ENCODE data around the gene ARHGAP4.
A peak's percentile ranks its signal among the peaks of the same experiment; 100 is the strongest.

Gene ARHGAP4

GRCh38 chrX:153903238-153903980 is 22.7 kb downstream of the ARHGAP4 start:
- DNase-seq, result no peak

DNA sequence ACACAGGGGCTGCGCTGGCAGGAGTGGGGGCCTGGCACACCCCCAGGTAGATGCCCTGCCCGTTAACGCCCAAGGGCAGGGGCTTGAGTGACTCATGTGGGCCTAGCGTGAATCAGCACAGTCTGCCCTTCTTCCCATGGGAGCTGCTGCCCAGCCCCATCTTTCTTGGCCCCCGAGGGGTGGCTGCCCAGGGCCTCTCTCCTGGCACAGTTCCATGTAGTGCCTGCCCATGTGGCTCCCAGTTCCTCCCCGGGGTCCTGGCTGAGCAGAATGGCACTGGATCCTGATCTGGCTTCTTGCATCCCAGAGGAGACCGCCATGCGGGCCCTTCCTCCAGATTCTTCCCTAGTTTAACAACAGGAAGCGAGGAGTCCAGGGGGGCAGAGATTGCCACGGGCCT is 23.7 kb downstream of the ARHGAP4 start:
- no peak for DNase-seq

DNA sequence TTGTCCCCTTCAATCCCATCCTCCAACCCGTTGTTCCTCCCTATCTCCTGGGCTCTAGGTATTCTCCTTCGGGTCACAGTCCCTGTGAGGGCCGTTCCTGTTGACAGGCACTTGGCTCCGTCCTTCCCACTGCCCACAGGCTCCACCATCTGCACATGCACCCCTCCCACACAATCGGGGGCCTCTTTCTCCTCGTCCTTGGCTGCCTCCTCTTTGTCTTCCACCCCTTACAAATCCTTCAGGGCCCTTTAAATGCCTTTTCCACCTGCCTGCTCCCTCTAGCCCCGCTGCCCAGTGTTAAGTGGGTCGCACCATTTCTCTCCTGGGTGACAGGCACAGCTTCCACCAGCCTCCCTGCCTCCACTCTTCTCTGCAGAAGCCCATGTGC is 24.3 kb downstream of the ARHGAP4 start:
- DNase-seq, result no peak

GRCh38 chrX:153900831-153901752 is 25.0 kb downstream of the ARHGAP4 start:
- peak; percentile 77 for DNase-seq

DNA sequence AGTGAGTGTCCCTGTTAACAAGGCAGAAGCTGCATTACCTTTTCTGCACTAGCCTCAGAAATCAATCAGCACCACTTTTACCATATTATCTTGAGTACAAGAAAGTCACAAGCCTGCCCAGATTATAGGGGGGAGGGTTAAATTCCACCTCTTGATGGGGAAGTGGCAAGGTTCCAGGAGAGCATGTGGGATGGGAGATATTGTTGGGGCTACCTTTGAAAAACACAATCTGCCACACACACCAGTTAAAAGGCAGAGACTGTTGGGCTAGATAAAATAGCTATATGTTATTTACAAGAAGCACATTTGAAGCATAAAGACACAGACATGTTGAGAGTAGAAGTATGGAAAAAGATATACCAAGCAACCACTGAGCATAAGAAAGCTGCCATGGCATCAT is 28.2 kb downstream of the ARHGAP4 start:
- no peak for DNase-seq

DNA sequence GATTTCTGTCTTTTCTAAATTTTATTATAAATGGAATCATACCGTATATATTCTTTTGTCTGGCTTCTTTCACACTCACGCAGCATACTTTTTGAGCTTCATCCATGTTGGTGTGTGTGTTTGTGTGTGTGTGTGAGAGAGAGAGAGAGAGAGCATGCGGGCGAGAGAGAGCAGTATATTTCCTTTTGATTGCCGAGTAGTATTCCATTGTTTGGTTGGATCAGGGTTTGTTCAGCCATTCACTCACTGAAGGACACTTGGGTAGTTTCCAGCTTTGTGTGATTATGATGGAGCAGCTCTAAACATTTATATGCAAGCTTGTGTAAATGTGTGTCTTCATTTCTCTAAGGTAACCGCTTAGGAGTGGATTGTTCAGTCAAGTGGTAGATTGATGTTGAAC is 36.9 kb downstream of the ARHGAP4 start:
- DNase-seq, result no peak

- no peak for DNase-seq
Observed at GRCh38 chrX:153888344-153888743, 37.7 kb downstream of the ARHGAP4 start.

- no peak for DNase-seq
Observed at GRCh38 chrX:153887385-153887784, 38.7 kb downstream of the ARHGAP4 start.

DNA sequence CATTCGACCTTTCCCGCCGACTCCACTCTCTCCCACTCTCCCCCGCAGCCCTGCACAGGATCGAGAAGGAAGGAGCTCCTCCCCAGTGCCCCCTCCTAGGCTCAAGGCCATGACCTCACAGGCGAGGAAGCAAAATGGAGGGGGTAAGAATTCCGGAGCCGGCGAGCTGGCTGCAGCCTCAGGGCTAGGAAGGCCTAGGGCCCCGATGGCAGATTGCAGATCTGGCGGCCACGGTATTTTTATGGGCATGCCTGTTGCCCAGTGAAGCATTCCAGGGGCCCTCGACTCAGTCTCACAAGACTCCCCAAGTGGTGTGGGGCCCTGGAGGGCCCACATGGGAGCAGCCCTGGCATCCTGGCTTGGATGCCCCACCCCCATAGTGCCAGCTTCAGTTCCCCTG is 39.1 kb downstream of the ARHGAP4 start:
- DNase-seq, result no peak

DNA sequence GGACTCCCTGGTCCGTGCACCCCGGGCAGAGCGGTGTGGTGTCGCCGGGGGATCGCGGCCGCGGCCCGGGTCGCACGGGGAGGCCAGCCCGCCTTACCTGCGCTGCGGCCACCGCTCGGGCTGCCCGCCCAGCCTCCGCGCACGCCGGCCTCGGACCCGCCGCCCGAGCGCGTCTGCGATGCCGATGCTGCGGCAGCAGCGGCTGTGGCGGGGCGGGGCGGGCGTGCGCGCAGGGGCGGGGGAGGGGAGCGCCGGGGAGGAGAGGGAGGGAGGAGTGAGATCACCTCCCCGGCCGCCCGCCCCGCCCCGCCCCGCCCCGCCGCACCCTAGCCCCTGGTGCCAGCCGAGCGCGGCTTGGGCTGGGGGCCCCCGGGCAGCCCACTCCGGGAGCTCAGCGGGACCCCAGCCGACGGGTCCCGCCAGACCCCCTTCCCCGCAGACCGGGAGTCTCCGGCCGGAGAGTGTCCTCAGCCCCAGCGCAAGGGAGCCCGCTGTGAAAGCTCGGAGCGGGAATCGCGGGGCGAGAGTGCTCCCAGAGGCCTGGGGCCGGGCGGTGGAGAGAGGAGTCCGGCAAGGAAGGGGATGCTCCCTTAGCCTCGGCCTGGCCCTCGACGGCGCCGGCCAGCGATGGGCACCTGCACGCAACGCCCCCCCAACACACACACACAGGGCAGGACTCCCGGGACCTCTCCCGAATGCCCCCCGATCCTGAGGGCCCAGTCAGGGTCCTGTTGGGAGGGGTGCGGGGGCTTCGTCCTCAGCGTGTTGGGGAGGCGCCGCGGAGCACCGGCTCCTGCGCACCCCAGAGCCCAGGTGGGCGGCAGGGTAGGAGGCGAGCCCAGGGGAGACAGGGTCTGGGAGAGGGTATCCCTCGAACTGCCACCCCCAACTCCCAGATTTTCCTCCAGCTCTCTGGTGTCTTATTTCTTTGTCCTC is 39.8 kb downstream of the ARHGAP4 start, which contains the start of gene L1CAM:
Gene L1CAM (minus strand): TSS at position 206 of the 936 bp plus-strand sequence. CDS start 10,337 bp downstream, outside the sequence.
- no peak for DNase-seq

GRCh38 chrX:153885208-153885787 is 40.8 kb downstream of the ARHGAP4 start:
- no peak for DNase-seq

- DNase-seq, result no peak
Observed at GRCh38 chrX:153884590-153884989, 41.5 kb downstream of the ARHGAP4 start.

- no peak for DNase-seq
Observed at GRCh38 chrX:153884136-153884535, 41.9 kb downstream of the ARHGAP4 start.

DNA sequence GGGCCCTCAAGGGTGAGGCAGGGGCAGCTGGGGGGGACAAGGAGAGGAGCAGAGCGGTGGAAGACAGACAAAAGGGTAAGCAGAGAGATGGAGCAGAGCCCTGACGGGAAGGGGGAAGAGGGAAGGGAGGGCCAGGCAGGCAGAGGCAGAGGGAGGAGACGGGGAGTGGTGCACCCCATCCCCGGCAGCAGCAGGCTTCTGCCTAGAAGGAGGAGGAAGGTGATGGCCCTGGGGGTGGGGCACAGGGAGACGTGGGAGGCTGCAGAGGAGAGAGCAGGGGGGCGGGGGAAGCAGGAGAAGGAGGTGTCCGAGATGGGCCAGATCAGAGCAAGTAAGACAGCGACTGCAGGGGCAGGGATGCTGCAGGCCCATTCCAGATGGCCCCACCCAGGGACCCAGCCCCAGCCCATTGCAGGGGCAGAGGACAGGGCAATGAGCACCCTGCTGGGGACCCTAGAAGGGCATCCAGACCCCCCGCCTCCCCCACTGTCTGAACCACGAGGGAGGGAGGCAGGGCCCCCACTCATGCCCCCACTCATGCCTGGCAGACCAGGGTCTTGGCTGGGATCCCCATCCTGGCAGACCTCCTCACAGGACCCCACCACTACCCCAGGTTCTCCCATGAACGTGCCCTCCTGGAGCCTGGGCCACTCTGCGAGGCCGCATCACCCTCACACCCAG is 42.8 kb downstream of the ARHGAP4 start:
- no peak for DNase-seq

DNA sequence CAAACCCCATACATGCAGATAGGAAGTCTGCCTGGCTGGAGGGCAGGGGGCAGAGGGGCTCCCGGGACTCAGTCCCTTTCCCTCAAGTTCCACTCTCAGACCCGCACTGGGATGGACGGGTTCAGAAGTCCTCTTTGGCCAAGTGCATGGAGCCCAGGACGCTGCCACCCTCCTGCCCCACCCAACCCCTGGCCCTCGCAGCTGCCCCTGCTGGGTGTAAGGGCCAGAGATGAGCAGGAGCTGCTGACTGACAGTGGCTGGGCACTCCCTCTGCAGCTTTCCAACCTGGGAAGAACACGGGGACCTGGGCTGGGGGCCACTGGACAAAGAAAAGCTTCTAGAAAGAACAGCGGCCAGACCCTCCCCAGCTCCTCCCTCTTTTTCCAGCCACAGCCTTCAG is 43.5 kb downstream of the ARHGAP4 start:
- no peak for DNase-seq

DNA sequence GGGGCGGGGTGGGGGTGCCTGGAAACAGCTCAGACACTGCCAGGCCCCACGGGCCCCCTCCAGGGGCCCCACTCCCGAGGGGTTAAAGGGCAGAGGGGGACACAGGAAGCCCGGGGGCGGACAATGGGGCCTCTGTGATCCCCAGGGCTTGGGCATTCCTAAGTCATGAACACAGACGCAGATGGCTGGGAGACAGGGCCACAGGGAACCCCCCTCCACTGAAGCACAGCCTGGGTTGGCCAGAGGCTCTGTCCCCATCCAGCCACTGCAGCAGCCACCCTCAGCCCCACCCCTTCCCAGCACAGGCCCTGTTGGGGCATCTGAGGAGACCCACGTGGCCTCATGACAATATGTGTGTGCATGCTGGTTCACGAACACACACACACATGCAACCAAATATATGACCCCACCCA is 44.0 kb downstream of the ARHGAP4 start:
- DNase-seq, result no peak

- no peak for DNase-seq
Observed at GRCh38 chrX:153881281-153881680, 44.8 kb downstream of the ARHGAP4 start.

DNA sequence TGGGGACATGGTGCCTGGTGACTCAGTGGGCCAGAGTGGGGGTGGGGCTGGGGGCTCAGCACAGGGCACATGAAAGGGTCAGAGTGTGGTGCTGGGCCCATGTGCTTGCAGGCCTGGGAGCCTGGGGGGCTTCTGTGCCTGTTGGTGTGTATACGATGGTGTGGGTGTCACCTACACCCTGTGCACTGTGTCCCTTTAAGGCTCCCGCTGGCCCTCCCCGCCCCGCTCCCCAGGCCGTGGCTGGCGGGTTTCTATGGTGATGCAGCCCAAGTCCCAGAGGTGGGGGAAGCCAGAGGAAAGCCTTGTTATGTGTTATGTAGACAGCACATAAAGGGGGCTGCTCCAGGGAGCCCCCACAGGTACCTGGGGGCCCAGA is 45.6 kb downstream of the ARHGAP4 start:
- DNase-seq, result no peak

- DNase-seq, result no peak
Observed at GRCh38 chrX:153879741-153880439, 46.2 kb downstream of the ARHGAP4 start.

GRCh38 chrX:153878969-153879653 is 47.0 kb downstream of the ARHGAP4 start:
- no peak for DNase-seq

- DNase-seq, result no peak
Observed at GRCh38 chrX:153878345-153878744, 47.7 kb downstream of the ARHGAP4 start.

Measured in activated CD4-positive, alpha-beta T cell treated with anti-CD3 and anti-CD28 coated beads, Interleukin-10, Interleukin-2, amounts not matched to agents 100 ng/mL and 50 ng/mL, durations not matched to agents 16 hours and 8 hours (primary cell).